Thymus (tissue), 11 donors: ENCODE measurements around the gene ATP2A3. TPM values are rescaled to one million over a fixed set of nuclear protein-coding genes. Genes with fewer than 3 reads are reported as not detected.

ENCODE experiments used
- DNase-seq, 9 donors: peaks; one replicate each; pipeline ENCODE4 v3.0.0-alpha.2; 2013; ENCODE audit warnings: low spot score in 9 of 9, low read depth in 6 of 9, missing footprints in 1 of 9
- H3K27ac ChIP-seq, 2 donors: one replicate each; pipeline ENCODE4 v1.5.1; 2013; ENCODE audit warnings: control low read depth in 1 of 2, low read depth in 1 of 2, low read length in 1 of 2, mild to moderate bottlenecking in 1 of 2, moderate library complexity in 1 of 2
- H3K27me3 ChIP-seq, 2 donors: one replicate each; pipeline ENCODE4 v1.5.1; 2013; ENCODE audit warnings: low read length in 1 of 2; ENCODE audit not compliant: control insufficient read depth in 2 of 2, insufficient read depth in 1 of 2
- H3K36me3 ChIP-seq, 2 donors: one replicate each; pipeline ENCODE4 v1.5.1; 2013; ENCODE audit warnings: low read length in 1 of 2, mild to moderate bottlenecking in 1 of 2, moderate library complexity in 1 of 2; ENCODE audit not compliant: control insufficient read depth in 2 of 2, insufficient read depth in 2 of 2
- H3K4me1 ChIP-seq, 2 donors: one replicate each; pipeline ENCODE4 v1.5.1; 2013; ENCODE audit warnings: low read length in 2 of 2; ENCODE audit not compliant: control insufficient read depth in 2 of 2, insufficient read depth in 2 of 2
- H3K4me3 ChIP-seq, 2 donors: one replicate each; pipeline ENCODE4 v1.5.1; 2013; ENCODE audit warnings: low read length in 2 of 2, control low read depth in 1 of 2, mild to moderate bottlenecking in 1 of 2
- H3K9me3 ChIP-seq, 2 donors: one replicate each; pipeline ENCODE4 v1.5.1; 2013; ENCODE audit warnings: low read length in 1 of 2, mild to moderate bottlenecking in 1 of 2; ENCODE audit not compliant: control insufficient read depth in 2 of 2, insufficient read depth in 1 of 2
- WGBS: extraction: QIAGEN DNeasy Blood & Tissue Kit; methylation state at CpG from one replicate; pipeline ENCODE4 v1.1.7; 2013; 5-methylcytosine and 5-hydroxymethylcytosine counted together
- polyA plus RNA-seq: library from polyadenylated mRNA; stranded (reverse); fragments of 200-250 nt; gene quantifications from one replicate; pipeline ENCODE4 v1.2.3, GENCODE V29; 2013
- total RNA-seq: library from RNA; stranded (reverse); fragments of 120-200 nt; gene quantifications from one replicate; pipeline ENCODE4 v1.2.4, GENCODE V29; 2013
- donor health status: healthy.

The ATP2A3 gene
- total and polyA plus RNA-seq, 2 donors, result 52.9 to 116 TPM

DNA sequence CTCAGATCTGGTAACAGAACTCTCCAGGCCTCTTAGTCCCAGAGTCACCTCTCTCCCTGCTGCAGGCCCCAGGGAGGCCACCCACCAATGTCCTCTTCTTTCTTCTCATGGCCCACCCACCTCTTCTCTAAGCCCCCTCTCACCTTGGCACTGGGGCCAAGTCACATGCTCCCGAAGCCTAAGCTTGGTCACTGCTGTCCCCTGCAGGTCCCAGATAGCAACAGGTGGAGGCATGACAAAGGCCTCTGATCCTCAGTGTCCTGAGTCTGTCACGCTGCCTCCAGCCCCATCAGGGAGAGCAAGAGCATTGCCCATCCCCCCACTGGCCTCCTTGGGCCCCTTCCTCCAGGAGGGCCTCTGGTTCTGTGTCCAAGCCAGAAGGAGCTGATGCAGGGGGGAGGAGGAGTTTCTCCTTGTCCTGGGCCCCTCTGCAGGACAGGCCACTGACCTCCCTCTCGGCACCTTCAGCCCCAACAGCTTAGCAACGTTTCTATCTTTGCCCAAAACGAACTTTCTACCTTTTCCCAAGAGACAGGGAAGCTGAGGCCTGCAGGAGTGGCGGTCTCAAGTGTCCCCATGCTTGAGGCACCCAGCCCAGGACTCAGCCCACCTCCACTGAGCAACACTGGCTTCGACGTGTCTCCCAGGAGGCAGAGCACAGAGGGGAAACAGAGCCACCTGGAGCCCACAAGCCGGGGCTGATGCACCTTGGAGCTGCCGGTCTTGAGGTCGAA is 56.6 kb downstream of the ATP2A3 start:
- H3K27ac ChIP-seq, result no peak overlapping the region
- peaks cover 1 to 22% of the 10 kb centered on the region in 2 donors for H3K9me3 ChIP-seq
- H3K36me3 ChIP-seq, result no peaks in the 10 kb centered on the region
- H3K4me1 ChIP-seq, result peaks cover 13 to 68% of the 10 kb centered on the region in 2 donors
- DNase-seq, result no peak
- no peak overlapping the region for H3K4me3 ChIP-seq
- 95% methylated on average over 11 of the region's 11 CpGs for WGBS
- H3K27me3 ChIP-seq, result no peaks in the 10 kb centered on the region

DNA sequence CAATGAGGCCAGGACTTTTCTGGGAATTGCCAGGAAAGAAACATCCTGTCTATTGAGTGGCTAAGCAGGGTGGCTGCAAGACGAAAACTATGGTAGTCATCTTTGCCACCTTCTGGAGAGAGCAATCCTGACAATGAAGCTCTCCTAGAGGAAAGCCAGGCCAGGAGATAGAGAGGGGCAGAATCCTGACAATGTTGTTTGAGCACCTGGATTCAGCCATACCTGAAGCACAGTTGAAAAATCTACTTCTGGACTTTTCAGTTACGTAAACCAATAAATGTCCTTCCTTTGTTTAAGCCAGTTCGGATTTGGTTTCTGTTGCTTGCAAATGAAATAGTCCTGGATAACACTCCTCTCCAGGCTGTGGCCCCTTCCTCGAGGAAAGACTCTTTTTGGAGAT is 57.4 kb downstream of the ATP2A3 start:
- DNase-seq, result no peak
- Histone ChIP-seq H3K27me3 (no peaks in the 10 kb centered on the region), H3K27ac (no peak overlapping the region), H3K9me3 (peaks cover 1 to 19% of the 10 kb centered on the region in 2 donors), H3K36me3 (no peaks in the 10 kb centered on the region), H3K4me1 (peaks cover 13 to 62% of the 10 kb centered on the region in 2 donors), H3K4me3 (no peak overlapping the region)
- WGBS, result 96% methylated on average over 4 of the region's 4 CpGs

DNA sequence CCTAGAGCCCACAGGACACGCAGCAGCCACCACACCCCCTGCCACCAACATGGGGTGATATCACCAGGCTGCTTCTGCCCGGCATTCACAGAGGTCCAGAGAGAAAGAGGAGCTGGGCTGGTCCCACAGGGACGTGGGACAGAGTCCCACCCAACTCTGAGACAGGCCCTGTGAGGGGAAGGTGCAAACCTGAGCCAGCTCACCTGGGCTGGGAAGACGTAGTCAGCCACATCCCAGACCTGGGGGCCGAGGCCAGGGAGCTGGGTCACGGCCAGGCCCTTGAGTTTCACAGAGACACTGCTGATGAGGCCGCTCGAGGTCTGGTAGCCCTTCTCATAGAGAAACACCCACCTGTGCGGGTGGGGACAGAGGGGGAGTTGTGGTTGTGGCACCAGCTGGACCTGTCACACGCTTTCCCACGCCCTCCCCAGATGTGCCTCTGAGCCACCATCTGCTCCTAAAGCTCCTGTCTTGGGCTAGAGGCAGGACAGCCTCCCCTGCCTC is 59.2 kb downstream of the ATP2A3 start:
- H3K36me3 ChIP-seq, result no peaks in the 10 kb centered on the region
- peaks cover 0 to 6% of the 10 kb centered on the region in 2 donors for H3K9me3 ChIP-seq
- peak in 1 of 9 donors; percentile 48 for DNase-seq
- no peaks in the 10 kb centered on the region for H3K27me3 ChIP-seq
- H3K4me3 ChIP-seq, result no peak overlapping the region
- H3K27ac ChIP-seq, result peak overlapping the region in 1 of 2 donors; percentile 47
- WGBS, result 57% methylated on average over 11 of the region's 11 CpGs
- H3K4me1 ChIP-seq, result peaks cover 0 to 44% of the 10 kb centered on the region in 2 donors

DNA sequence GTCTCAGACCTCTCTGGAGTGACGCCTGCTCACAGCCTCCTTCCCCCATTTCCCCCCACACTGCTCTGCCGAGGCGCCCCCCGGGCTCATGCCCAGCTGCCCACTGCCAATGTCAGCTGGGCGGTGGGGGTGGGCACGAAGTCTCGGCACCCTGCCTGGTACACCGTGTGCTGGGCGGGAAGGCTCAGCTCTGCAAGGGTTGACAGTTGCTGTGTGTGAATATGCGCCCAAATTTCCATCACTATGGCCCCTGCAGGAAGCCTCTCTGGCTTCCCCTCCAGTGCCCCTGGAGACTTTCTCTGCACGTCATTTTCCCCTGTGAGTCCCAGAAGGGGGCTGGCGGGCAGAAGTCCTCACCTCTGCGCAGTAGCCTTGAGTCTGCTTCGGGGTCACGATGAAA is 59.7 kb downstream of the ATP2A3 start:
- Histone ChIP-seq H3K4me1 (peaks cover 0 to 42% of the 10 kb centered on the region in 2 donors), H3K9me3 (peaks cover 0 to 6% of the 10 kb centered on the region in 2 donors), H3K4me3 (no peak overlapping the region), H3K36me3 (no peaks in the 10 kb centered on the region), H3K27me3 (no peaks in the 10 kb centered on the region), H3K27ac (peak overlapping the region in 1 of 2 donors; percentile 72)
- WGBS, result 92% methylated on average over 15 of the region's 15 CpGs
- no peak for DNase-seq

DNA sequence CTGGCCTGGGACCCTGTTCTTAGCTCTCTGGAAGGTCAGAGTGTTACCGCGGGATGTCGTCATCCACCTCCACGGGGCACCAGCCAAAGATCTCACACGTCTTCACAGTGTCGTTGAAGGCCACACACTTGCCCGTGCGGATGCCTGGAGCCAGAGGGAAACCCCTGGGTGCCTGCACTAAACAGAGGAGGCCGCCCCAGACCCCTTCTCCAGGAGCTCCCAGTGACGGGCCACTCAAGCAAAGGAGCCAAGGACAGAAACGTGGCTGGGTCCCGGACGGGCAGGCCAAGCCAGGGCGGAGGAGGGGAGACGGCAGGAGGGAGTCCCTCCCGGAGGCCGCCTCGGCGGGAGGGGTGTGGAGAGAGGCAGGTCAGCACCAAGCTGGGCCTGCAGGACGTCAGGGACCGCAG is 60.4 kb downstream of the ATP2A3 start:
- no peaks in the 10 kb centered on the region for H3K36me3 ChIP-seq
- WGBS, result 95% methylated on average over 21 of the region's 21 CpGs
- no peak for DNase-seq
- H3K4me1 ChIP-seq, result peaks cover 0 to 42% of the 10 kb centered on the region in 2 donors
- H3K4me3 ChIP-seq, result no peak overlapping the region
- no peak overlapping the region for H3K27ac ChIP-seq
- H3K9me3 ChIP-seq, result peaks cover 0 to 6% of the 10 kb centered on the region in 2 donors
- no peaks in the 10 kb centered on the region for H3K27me3 ChIP-seq

DNA sequence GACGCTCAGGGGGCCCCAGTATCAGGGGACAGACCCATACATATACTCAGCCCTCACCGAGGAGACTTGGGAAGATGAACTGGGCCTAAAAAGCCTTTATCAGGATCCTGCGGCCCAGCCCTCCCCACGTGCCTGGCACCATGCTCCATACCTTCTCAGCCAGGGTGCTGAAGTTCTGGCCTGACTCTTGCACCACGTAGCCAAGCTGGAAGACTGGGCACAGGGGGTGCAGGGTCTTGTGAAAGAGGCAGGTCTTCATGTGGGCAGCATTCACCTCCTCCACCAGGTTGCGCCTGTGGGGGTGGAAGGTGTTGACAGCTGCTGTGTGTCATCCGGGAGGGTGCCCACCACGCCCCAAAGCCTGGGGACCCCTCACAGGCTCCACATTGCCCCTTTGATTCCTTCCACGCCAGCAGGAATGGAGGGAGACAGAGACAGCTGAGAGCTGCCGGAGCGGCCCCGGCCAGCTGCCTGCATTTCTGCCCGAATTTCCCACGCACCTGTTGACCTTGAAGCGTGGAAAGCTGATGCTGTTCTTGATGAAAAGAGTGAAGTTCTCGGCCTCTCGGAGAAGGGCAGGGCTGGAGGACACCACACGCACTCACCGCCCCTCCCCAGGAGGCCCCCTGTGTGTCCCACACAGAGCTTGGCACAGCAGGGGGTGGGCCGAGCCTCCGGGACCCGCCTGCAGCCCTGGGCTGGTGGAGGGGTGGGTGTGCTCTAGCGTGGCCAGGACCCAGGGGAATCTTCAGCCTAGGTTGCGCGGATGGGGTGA is 61.0 kb downstream of the ATP2A3 start:
- DNase-seq, result no peak
- Histone ChIP-seq H3K9me3 (peaks cover 0 to 6% of the 10 kb centered on the region in 2 donors), H3K27me3 (no peaks in the 10 kb centered on the region), H3K27ac (no peak overlapping the region), H3K4me3 (no peak overlapping the region), H3K4me1 (peaks cover 0 to 37% of the 10 kb centered on the region in 2 donors), H3K36me3 (no peaks in the 10 kb centered on the region)
- 96% methylated on average over 25 of the region's 25 CpGs for WGBS

DNA sequence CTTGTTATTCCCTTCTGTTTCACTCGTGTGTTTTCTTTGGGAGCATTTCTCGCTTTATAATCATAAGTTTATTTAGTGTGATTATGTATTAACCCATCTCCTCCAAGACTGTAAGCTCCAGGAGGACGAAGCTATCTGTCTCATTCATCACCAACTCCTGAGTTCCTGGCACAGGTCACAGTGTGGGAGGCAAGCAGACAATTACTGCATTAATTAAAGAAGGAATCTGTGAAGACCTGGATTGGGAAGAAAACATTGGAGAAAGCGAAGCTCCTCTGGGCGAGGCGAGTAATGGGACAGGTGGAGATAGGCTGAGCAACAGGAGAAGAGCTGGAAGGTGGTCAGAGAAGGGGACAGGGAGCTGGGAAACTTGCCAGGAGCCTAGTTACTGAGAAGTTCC is 63.6 kb downstream of the ATP2A3 start:
- H3K27me3 ChIP-seq, result no peaks in the 10 kb centered on the region
- peaks cover 0 to 6% of the 10 kb centered on the region in 2 donors for H3K9me3 ChIP-seq
- no peak overlapping the region for H3K4me3 ChIP-seq
- no peaks in the 10 kb centered on the region for H3K36me3 ChIP-seq
- H3K27ac ChIP-seq, result no peak overlapping the region
- no peak for DNase-seq
- peaks cover 0 to 49% of the 10 kb centered on the region in 2 donors for H3K4me1 ChIP-seq
- 98% methylated on average over 6 of the region's 6 CpGs for WGBS

DNA sequence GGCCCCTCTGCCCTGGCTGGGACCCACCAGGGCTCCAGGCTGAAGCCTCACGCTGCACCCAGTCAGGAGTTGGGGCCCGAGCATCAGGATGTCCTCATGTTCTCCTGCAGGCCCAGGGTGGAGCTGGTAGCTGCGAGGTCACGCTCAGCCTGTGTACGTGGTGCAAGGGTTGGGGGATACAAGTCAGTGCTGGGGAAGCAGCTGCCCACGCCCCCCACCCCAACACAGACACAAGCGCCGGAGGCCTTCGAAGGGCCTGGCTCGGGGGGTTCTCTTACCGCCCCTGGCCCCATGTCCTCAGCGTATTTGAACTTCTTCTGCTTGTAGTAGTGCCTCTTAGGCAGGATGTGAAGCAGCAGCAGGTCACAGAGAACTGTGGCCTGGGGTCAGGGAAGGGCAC is 66.5 kb downstream of the ATP2A3 start:
- Histone ChIP-seq H3K4me1 (peaks cover 0 to 39% of the 10 kb centered on the region in 2 donors), H3K27ac (no peak overlapping the region), H3K27me3 (no peaks in the 10 kb centered on the region), H3K9me3 (no peaks in the 10 kb centered on the region), H3K4me3 (no peak overlapping the region), H3K36me3 (no peaks in the 10 kb centered on the region)
- DNase-seq, result no peak
- 96% methylated on average over 12 of the region's 12 CpGs for WGBS

DNA sequence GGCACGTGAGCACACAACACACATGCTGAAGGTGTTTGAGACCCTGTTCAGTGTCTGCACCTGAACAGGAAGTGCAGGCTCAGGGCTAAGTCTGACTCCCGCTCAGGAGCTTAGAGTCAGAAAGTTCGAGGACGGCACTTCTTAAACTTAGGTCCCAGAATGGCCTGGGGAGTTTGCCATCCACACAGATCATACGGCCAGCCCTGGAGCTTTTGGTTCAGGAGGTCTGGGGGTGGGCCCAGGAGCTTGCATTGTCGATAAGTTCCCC is 67.3 kb downstream of the ATP2A3 start:
- WGBS, result 63% methylated on average over 6 of the region's 6 CpGs
- H3K9me3 ChIP-seq, result no peaks in the 10 kb centered on the region
- H3K27me3 ChIP-seq, result peaks cover 0 to 3% of the 10 kb centered on the region in 2 donors
- peak in 1 of 9 donors; percentile 62 for DNase-seq
- H3K4me1 ChIP-seq, result peaks cover 6 to 42% of the 10 kb centered on the region in 2 donors
- H3K27ac ChIP-seq, result peak overlapping the region in 1 of 2 donors; percentile 22
- no peaks in the 10 kb centered on the region for H3K36me3 ChIP-seq
- H3K4me3 ChIP-seq, result no peak overlapping the region
